Small intestine (tissue), 7 donors: ENCODE measurements around the gene NR6A1. TPM values are rescaled to one million over a fixed set of nuclear protein-coding genes. Genes with fewer than 3 reads are reported as not detected.

Source experiments
- DNase-seq, 2 donors: peaks; one replicate each; pipeline versions ENCODE4 v3.0.0 to v3.0.0-alpha.2; 2013
- FAIRE-seq: peaks from 2 replicates; lab custom pipeline; 2012; peaks lifted over from hg19 to GRCh38; lab: Jason Lieb, UNC
- H3K27ac ChIP-seq, 3 donors: one replicate each; pipeline ENCODE4 v1.5.1; 2013; ENCODE audit warnings: low read length in 2 of 3, mild to moderate bottlenecking in 2 of 3, control low read depth in 1 of 3, inconsistent platforms in 1 of 3, low read depth in 1 of 3, moderate library complexity in 1 of 3
- H3K27me3 ChIP-seq, 3 donors: one replicate each; pipeline ENCODE4 v1.6.1; 2013; ENCODE audit warnings: low read length in 3 of 3, inconsistent platforms in 1 of 3; ENCODE audit not compliant: control insufficient read depth in 3 of 3, insufficient read depth in 3 of 3
- H3K36me3 ChIP-seq, 3 donors: one replicate each; pipeline ENCODE4 v1.6.1; 2013; ENCODE audit warnings: low read length in 3 of 3, inconsistent platforms in 1 of 3, low read depth in 1 of 3, mild to moderate bottlenecking in 1 of 3, moderate library complexity in 1 of 3; ENCODE audit not compliant: control insufficient read depth in 3 of 3, insufficient read depth in 2 of 3
- H3K4me1 ChIP-seq, 3 donors: one replicate each; pipeline ENCODE4 v1.6.1; 2013; ENCODE audit warnings: low read length in 2 of 3, inconsistent platforms in 1 of 3, low read depth in 1 of 3, mild to moderate bottlenecking in 1 of 3, moderate library complexity in 1 of 3; ENCODE audit not compliant: control insufficient read depth in 3 of 3, insufficient read depth in 2 of 3
- H3K4me3 ChIP-seq, 3 donors: one replicate each; pipeline ENCODE4 v1.5.1; 2013; ENCODE audit warnings: low read length in 3 of 3, control low read depth in 1 of 3, inconsistent platforms in 1 of 3, low read depth in 1 of 3, mild to moderate bottlenecking in 1 of 3, moderate library complexity in 1 of 3
- H3K9me3 ChIP-seq, 2 donors: one replicate each; pipeline ENCODE4 v1.6.1; 2013; ENCODE audit warnings: low read depth in 1 of 2, low read length in 1 of 2; ENCODE audit not compliant: control insufficient read depth in 2 of 2, insufficient read depth in 1 of 2
- WGBS, 3 donors: extraction: QIAGEN DNeasy Blood & Tissue Kit; methylation state at CpG; one replicate each; pipeline ENCODE4 v1.1.7; 2013; 5-methylcytosine and 5-hydroxymethylcytosine counted together
- polyA plus RNA-seq, 4 donors: library from polyadenylated mRNA; stranded (reverse) in 3 of 4; unstranded in 1 of 4; fragments of 200-250 nt in 3 of 4; fragments of 120-200 nt in 1 of 4; gene quantifications; one replicate each; pipeline versions ENCODE4 v1.2.1 to v1.2.3, GENCODE V29; 2013
- donor health status: healthy with polysubstance abuse.
- donor health status: control.
- donor health status: control.
- donor health status: Bipolar disorder and iron deficiency.
- donor health status: healthy.

NR6A1 gene
- polyA plus RNA-seq, 4 donors, result 2.3 to 6.0 (median 4.0) TPM

GRCh38 chr9:124595743-124596142 is 175.4 kb downstream of the NR6A1 start:
- Histone ChIP-seq H3K27ac (peak overlapping the region in 1 of 3 donors; percentile 39), H3K9me3 (no peaks in the 10 kb centered on the region), H3K27me3 (peaks cover 0 to 3% (median 0%) of the 10 kb centered on the region in 3 donors), H3K4me1 (peaks cover 6 to 21% (median 7%) of the 10 kb centered on the region in 3 donors), H3K36me3 (no peaks in the 10 kb centered on the region), H3K4me3 (no peak overlapping the region)
- DNase-seq, result peak; percentile 76 to 86
- WGBS, 3 donors, result 25 to 54% (median 30%) methylated on average over 7 of the region's 7 CpGs
- FAIRE-seq, result no peak

- WGBS, 3 donors, result 58 to 74% (median 61%) methylated on average over 3 of the region's 3 CpGs
- no peak overlapping the region for H3K27ac ChIP-seq
- H3K4me3 ChIP-seq, result no peak overlapping the region
- peaks cover 6 to 21% (median 7%) of the 10 kb centered on the region in 3 donors for H3K4me1 ChIP-seq
- H3K36me3 ChIP-seq, result no peaks in the 10 kb centered on the region
- H3K9me3 ChIP-seq, result no peaks in the 10 kb centered on the region
- DNase-seq (no peak), FAIRE-seq (no peak)
- H3K27me3 ChIP-seq, result peaks cover 0 to 3% (median 0%) of the 10 kb centered on the region in 3 donors
These were observed 176.4 kb downstream of the NR6A1 start for GRCh38 chr9:124594673-124595072.

- Histone ChIP-seq H3K27ac (no peak overlapping the region), H3K4me3 (no peak overlapping the region), H3K27me3 (peaks cover 0 to 3% (median 0%) of the 10 kb centered on the region in 3 donors), H3K9me3 (no peaks in the 10 kb centered on the region), H3K4me1 (peaks cover 6 to 21% (median 7%) of the 10 kb centered on the region in 3 donors), H3K36me3 (no peaks in the 10 kb centered on the region)
- 40 to 56% (median 56%) methylated on average over 3 of the region's 3 CpGs for WGBS, 3 donors
- DNase-seq (no peak), FAIRE-seq (no peak)
These were observed 176.9 kb downstream of the NR6A1 start for GRCh38 chr9:124594225-124594624.

- FAIRE-seq, result no peak
- WGBS, 3 donors, result 50 to 61% (median 57%) methylated on average over 4 of the region's 4 CpGs
- H3K27me3 ChIP-seq, result peaks cover 0 to 3% (median 0%) of the 10 kb centered on the region in 3 donors
These were observed 177.5 kb downstream of the NR6A1 start for GRCh38 chr9:124593651-124594058.

GRCh38 chr9:124593200-124593599 is 177.9 kb downstream of the NR6A1 start:
- FAIRE-seq (no peak), DNase-seq (no peak)
- Histone ChIP-seq H3K36me3 (no peaks in the 10 kb centered on the region), H3K9me3 (no peaks in the 10 kb centered on the region), H3K27me3 (peaks cover 0 to 3% (median 0%) of the 10 kb centered on the region in 3 donors), H3K4me1 (peaks cover 6 to 21% (median 7%) of the 10 kb centered on the region in 3 donors), H3K4me3 (no peak overlapping the region), H3K27ac (no peak overlapping the region)
- WGBS, 3 donors, result 76 to 90% (median 82%) methylated on average over 3 of the region's 3 CpGs

More at GRCh38 chr9:124593651-124594058, 177.5 kb downstream of the NR6A1 start:
- Histone ChIP-seq H3K4me3 (no peak overlapping the region), H3K36me3 (no peaks in the 10 kb centered on the region), H3K4me1 (peaks cover 6 to 21% (median 7%) of the 10 kb centered on the region in 3 donors), H3K27ac (no peak overlapping the region), H3K9me3 (no peaks in the 10 kb centered on the region)
- DNase-seq, result no peak

GRCh38 chr9:124590889-124591641 is 180.0 kb downstream of the NR6A1 start:
- Histone ChIP-seq H3K27me3 (no peaks in the 10 kb centered on the region), H3K9me3 (no peaks in the 10 kb centered on the region), H3K4me1 (peaks cover 0 to 9% (median 2%) of the 10 kb centered on the region in 3 donors), H3K4me3 (no peak overlapping the region), H3K36me3 (no peaks in the 10 kb centered on the region), H3K27ac (no peak overlapping the region)
- FAIRE-seq (no peak), DNase-seq (peak in 1 of 2 donors; percentile 62)
- 40 to 69% (median 53%) methylated on average over 6 of the region's 6 CpGs for WGBS, 3 donors

GRCh38 chr9:124584631-124585030 is 186.5 kb downstream of the NR6A1 start:
- H3K4me3 ChIP-seq, result no peak overlapping the region
- no peak overlapping the region for H3K27ac ChIP-seq
- FAIRE-seq, result no peak
- no peaks in the 10 kb centered on the region for H3K9me3 ChIP-seq
- no peak for DNase-seq
- H3K4me1 ChIP-seq, result no peaks in the 10 kb centered on the region
- no peaks in the 10 kb centered on the region for H3K27me3 ChIP-seq
- H3K36me3 ChIP-seq, result no peaks in the 10 kb centered on the region
- WGBS, 3 donors, result 71 to 73% (median 72%) methylated on average over 5 of the region's 5 CpGs

GRCh38 chr9:124583134-124583533 is 188.0 kb downstream of the NR6A1 start:
- FAIRE-seq, result no peak
- Histone ChIP-seq H3K36me3 (no peaks in the 10 kb centered on the region), H3K9me3 (peaks cover 0 to 3% of the 10 kb centered on the region in 2 donors), H3K4me3 (no peak overlapping the region), H3K27ac (no peak overlapping the region), H3K27me3 (no peaks in the 10 kb centered on the region), H3K4me1 (no peaks in the 10 kb centered on the region)
- WGBS, 3 donors, result 40 to 67% (median 57%) methylated on average over 1 of the region's 1 CpG
- no peak for DNase-seq
